ENCODE results near the gene SMC1B. TPM values are rescaled to one million over a fixed set of nuclear protein-coding genes. Genes with fewer than 3 reads are reported as not detected.

SMC1B gene
- total and polyA plus RNA-seq, 9 of the 15 experiments (the other 6 are each of a cell fraction or from before 2014, with no cell fraction given), result 0.03 TPM; not detected in 8

GRCh38 chr22:45309422-45310227, 103.8 kb downstream of the SMC1B start, which contains the start of gene FAM118A (continued):
- TF ChIP-seq BCLAF1 (IDR thresholded peaks at IDR 0.05; ENCODE audit: borderline replicate concordance in 1 of 2, control insufficient read depth in 1 of 2, low read depth in 2 of 2, low read length in 1 of 2) (peak in 1 of 2 experiments; percentile 81; a peak in 2 of 4 replicates), ZNF644 (tag; IDR thresholded peaks at IDR 0.05; ENCODE audit: low read depth) (no peak), JUND (IDR thresholded peaks at IDR 0.05; ENCODE audit: borderline replicate concordance, low read depth, low read length) (0 out of 2 replicates have a peak, but pooled peaks have one; percentile 46), JUND (tag; IDR thresholded peaks at IDR 0.05; ENCODE audit: borderline replicate concordance, low read depth, low read length) (no peak; the same call in 2 of the 3 replicates), ZC3H8 (IDR thresholded peaks at IDR 0.05) (no peak), CSDE1 (IDR thresholded peaks at IDR 0.05) (no peak), SIRT6 (IDR thresholded peaks at IDR 0.05; ENCODE audit: low read depth, low read length) (no peak), CGGBP1 (CRISPR knock-in tag; IDR thresholded peaks at IDR 0.05) (no peak), HDAC8 (tag; IDR thresholded peaks at IDR 0.05) (no peak), CTBP1 (IDR thresholded peaks at IDR 0.05; ENCODE audit: borderline replicate concordance) (peak; percentile 70; the same call in 1 of the 2 replicates), ZNF384 (IDR thresholded peaks at IDR 0.05; ENCODE audit: low read depth, low read length) (no peak), AFF1 (IDR thresholded peaks at IDR 0.05; ENCODE audit: low read depth in 1 of 2, partially characterized antibody in 2 of 2) (no peak), RBM39 (optimal IDR thresholded peaks at IDR 0.05; ENCODE audit: low read depth, low read length) (no peak), PHB (CRISPR knock-in tag; IDR thresholded peaks at IDR 0.05) (no peak), ZBTB49 (CRISPR knock-in tag; IDR thresholded peaks at IDR 0.05; ENCODE audit: borderline replicate concordance) (no peak), NCOA4 (IDR thresholded peaks at IDR 0.05; ENCODE audit: partially characterized antibody) (no peak), PML (IDR thresholded peaks at IDR 0.05; ENCODE audit: low read length) (no peak)

Measured in K562 (cell line).